ENCODE data around the gene REPIN1.

Gene REPIN1

GRCh38 chr7:150358988-150359621 lies 9.5 kb upstream of the REPIN1 start:
- DNase-seq (ENCODE audit: extremely low read depth, insufficient read length) = no peak
- no peak for TF ChIP-seq CTCF (IDR thresholded peaks at IDR 0.05; ENCODE audit: insufficient read depth, low read length, poor library complexity, severe bottlenecking)
- no peaks in the 10 kb centered on the region for H3K36me3 ChIP-seq (ENCODE audit: control insufficient read depth, insufficient read depth, low read length)
- no peaks in the 10 kb centered on the region for H3K27me3 ChIP-seq (replicated peaks; ENCODE audit: control insufficient read depth, insufficient read depth, low read length)
- H3K4me3 ChIP-seq (replicated peaks; ENCODE audit: low read depth, low read length) = no peak overlapping the region

- DNase-seq (ENCODE audit: extremely low read depth, insufficient read length) = no peak
- no peak for TF ChIP-seq CTCF (IDR thresholded peaks at IDR 0.05; ENCODE audit: insufficient read depth, low read length, poor library complexity, severe bottlenecking)
- Histone ChIP-seq H3K36me3 (ENCODE audit: control insufficient read depth, insufficient read depth, low read length) (no peaks in the 10 kb centered on the region), H3K4me3 (replicated peaks; ENCODE audit: low read depth, low read length) (no peak overlapping the region), H3K27me3 (replicated peaks; ENCODE audit: control insufficient read depth, insufficient read depth, low read length) (no peaks in the 10 kb centered on the region)
Measured at GRCh38 chr7:150359622-150360362, 8.8 kb upstream of the REPIN1 start.

DNA sequence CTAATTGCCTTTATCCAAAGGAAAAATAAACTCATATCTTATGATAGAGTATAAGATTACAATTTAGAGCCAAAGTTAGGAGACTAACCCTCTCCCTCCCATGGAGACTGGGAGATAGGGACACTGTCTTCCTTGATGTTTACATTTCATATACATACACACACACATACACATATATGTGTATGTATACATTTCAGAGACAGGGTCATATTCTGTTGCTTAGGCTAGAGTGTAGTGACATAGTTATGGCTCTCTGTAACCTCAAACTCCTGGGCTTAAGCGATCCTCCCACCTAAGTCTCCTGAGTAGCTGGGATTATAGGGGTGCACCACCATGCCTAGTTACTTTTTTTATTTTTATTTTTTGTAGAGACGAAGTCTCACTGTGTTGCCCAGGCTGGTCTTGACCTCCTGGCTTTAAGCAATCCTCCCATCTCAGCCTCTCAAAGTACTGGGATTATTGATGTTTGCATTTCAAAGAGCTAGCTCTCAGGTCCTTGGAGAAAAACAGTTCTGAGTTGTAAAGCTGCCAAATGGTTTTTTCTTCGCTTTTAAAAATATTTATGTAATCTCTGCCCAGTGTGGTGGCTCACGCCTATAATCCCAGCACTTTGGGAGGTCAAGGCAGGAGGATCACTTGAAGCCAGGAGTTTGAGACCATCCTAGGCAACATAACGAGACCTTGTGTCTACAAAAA lies 8.1 kb upstream of the REPIN1 start:
- Histone ChIP-seq H3K27me3 (replicated peaks; ENCODE audit: control insufficient read depth, insufficient read depth, low read length) (no peaks in the 10 kb centered on the region), H3K4me3 (replicated peaks; ENCODE audit: low read depth, low read length) (no peak overlapping the region), H3K36me3 (ENCODE audit: control insufficient read depth, insufficient read depth, low read length) (no peaks in the 10 kb centered on the region)
- no peak for DNase-seq (ENCODE audit: extremely low read depth, insufficient read length)
- TF ChIP-seq CTCF (IDR thresholded peaks at IDR 0.05; ENCODE audit: insufficient read depth, low read length, poor library complexity, severe bottlenecking) = no peak

DNA sequence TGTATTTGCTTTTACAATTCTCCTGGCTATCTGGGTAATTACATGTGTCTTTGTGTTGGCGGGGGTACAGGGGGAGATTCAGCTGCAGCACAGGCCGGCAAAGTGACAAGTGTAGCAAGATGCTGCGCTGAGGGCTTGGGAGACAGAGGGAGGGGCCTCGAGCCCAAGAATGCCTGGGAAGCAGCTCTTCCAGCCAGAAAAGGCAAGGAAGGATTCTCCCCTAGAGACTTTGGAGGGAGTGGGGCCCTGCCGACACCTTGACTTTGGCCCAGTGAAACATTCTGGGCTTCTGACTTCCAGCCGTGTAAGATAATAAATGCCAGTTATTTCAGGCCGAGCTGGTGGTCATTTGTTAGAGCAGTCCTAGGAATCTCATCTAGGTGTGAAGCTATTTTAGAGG lies 7.2 kb upstream of the REPIN1 start:
- Histone ChIP-seq H3K36me3 (ENCODE audit: control insufficient read depth, insufficient read depth, low read length) (no peaks in the 10 kb centered on the region), H3K27me3 (replicated peaks; ENCODE audit: control insufficient read depth, insufficient read depth, low read length) (no peaks in the 10 kb centered on the region), H3K4me3 (replicated peaks; ENCODE audit: low read depth, low read length) (no peak overlapping the region)
- DNase-seq (ENCODE audit: extremely low read depth, insufficient read length) = no peak
- TF ChIP-seq CTCF (IDR thresholded peaks at IDR 0.05; ENCODE audit: insufficient read depth, low read length, poor library complexity, severe bottlenecking) = no peak

GRCh38 chr7:150361807-150362621 lies 6.6 kb upstream of the REPIN1 start:
- no peaks in the 10 kb centered on the region for H3K36me3 ChIP-seq (ENCODE audit: control insufficient read depth, insufficient read depth, low read length)
- H3K27me3 ChIP-seq (replicated peaks; ENCODE audit: control insufficient read depth, insufficient read depth, low read length) = no peaks in the 10 kb centered on the region
- no peak for TF ChIP-seq CTCF (IDR thresholded peaks at IDR 0.05; ENCODE audit: insufficient read depth, low read length, poor library complexity, severe bottlenecking)
- DNase-seq (ENCODE audit: extremely low read depth, insufficient read length) = no peak
- H3K4me3 ChIP-seq (replicated peaks; ENCODE audit: low read depth, low read length) = no peak overlapping the region

Data from GM06990 (cell line).